ENCODE measurements around the gene NF1.

NF1 gene

DNA sequence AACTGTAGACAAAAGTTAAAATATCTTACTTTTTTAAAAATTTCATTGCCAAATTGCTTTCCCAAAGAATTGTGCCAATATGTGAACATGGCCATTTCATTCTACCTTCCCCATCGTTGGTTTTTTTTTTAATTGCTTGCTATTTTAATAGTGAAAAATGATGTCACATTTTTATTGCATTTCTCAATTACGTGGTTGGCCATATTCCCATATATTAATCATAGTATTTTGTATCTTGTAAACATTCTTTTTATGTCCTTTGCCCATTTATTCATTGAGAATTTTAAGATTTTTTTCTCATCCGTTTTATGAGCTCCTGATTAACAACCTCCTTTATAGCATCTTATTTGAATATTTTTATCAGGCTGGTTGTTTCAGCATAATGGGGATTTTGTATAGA lies 195.0 kb downstream of the NF1 start:
- DNase-seq (ENCODE audit: low read depth in 4 of 4, low spot score in 1 of 4) = no peak

DNA sequence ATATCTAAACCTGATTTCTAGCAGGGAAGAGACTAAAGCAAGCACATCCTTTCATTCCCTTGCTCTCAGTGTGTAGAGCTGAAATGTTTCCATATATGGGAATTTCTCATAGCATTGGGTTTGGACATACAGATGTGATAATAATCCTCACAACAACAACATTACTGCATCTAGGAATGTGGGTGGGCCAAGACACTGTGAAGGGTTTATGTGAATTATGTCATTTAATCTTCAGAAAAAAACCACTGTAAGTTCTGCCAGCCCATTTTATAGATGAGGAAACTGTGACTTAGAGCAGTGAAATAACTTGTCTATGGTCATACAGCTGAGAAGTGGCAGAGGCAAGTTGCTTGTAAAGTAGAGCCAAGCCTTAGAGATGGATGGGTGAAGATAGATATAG lies 197.0 kb downstream of the NF1 start:
- no peak for DNase-seq (ENCODE audit: low read depth in 4 of 4, low spot score in 1 of 4)

DNA sequence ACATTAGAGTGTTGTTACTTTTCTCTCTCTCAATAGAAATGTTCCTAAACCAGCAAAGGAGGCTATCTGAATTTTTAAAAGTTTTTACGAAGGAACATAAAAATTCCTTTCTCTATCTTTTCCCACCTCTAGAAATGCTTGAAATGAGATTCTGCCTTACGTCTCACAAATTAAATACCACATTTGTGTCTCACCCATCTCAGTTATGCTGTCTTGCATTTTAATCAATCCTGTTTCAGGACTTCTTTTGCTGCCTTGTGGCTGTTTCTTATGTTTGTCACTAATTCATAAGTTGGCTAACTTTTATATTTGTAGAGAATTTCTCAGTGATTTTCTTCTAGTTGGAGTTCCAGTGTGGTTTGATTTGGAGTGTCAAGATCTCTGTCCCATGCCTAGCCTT lies 198.8 kb downstream of the NF1 start:
- no peak for DNase-seq (ENCODE audit: low read depth in 4 of 4, low spot score in 1 of 4)

DNA sequence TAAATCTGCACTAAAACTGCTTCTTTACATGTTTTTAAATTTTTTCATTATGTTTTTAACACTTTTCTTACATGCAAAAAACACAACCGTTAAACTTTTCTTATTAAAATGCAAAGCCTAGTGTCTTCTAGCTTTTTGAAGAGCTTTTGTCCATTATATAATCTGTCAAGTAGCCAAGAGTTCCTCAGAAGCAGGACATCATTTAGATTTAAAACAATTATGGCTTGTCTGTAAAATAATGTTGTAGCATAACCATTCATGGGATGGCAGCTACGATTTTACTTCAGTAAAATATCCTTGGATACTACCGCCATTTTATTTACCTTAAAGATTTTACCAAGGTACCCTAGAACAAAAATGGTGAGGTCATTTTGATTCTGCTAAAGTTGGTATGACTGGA lies 199.5 kb downstream of the NF1 start:
- no peak for DNase-seq (ENCODE audit: low read depth in 4 of 4, low spot score in 1 of 4)

DNA sequence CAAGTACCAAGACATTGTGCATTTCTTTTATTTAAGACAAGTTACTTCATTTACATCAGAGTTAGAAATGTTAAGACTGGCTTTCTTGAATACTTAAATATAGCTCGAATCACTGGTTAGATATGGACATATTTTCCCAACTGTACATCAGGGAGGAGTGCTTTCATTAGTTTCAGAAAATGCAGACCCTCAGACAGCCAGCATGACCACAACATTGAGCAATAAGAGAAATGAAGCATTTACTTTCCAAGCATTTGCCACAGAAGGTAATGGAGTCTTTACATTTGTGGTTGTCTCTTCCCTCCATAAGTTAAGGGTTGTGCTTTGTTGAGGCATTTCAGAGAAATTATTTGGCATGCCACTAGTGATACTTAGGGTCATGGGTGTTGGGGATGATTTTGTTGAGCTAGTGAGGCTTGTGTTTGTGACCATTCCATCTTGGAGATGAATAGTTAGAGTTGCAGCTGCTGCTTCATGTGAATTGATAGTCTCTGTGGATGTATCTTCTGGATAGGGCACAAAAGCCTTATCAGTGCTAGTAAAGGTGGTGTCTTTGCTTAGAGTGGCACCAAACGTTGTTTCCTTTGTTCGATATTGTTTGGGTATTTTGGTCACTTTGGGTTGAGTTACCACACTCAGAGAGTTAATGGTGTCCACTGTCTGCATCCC lies 200.2 kb downstream of the NF1 start:
- no peak for DNase-seq (ENCODE audit: low read depth in 4 of 4, low spot score in 1 of 4)

DNA sequence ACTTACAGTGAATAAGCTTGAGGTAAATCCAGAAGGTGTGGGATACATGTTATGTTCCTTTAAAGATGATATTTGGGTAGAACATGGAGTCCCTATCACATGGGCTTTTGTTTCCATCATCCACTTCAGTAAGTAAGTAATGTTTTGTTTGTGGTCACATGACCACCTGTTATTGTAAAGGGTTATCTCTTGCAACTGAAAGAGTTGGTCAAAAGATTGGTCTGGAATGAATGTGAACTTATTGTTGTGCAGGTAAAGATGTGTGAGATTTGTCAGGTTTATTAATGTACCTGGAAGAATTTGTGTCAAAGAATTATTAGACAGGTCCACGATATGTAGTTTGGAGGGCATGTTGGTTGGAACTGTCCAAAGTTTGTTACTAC lies 200.7 kb downstream of the NF1 start:
- no peak for DNase-seq (ENCODE audit: low read depth in 4 of 4, low spot score in 1 of 4)

DNA sequence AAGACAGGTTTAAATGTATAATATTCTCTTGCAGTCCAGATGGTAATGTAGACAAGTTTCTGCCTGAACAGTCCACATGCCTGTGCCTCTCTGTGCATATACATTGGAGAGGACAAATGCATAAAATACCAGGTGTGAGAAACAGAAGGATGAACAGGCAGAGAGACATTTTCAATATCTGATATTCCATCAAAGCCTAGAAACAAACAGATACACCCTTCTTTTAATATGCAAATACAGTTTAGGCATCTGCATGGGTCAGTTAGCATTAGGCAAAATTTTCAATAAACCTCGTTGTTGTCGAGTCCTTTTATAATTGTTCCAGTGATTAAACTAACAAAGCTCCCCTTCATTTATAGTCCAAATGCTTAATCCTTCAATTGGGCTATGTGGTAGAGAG lies 201.4 kb downstream of the NF1 start:
- DNase-seq (ENCODE audit: low read depth in 4 of 4, low spot score in 1 of 4) = no peak

DNA sequence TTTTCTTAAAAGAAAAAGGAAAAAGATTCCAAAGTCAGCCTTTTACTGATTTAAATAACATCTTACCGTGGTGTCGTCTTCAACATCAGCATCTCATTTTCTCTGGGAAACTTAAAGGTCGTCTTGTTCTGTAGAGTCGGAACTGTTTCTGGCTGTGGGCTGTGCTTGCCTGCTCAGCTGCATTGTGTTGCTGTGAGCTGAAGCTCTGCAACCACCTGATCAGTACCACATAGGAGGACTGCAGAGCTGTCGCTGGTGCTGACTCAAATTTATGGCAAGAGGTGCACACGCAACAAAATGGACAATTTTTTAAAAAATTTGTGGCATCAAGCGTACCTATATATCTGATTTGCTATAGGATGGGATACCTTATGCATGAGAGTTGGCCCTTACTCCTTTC lies 202.3 kb downstream of the NF1 start, which contains the start of gene OMG:
Gene OMG (minus strand): TSS at position 150 of the 400 bp plus-strand sequence. CDS start 908 bp downstream, outside the sequence.
- DNase-seq (ENCODE audit: low read depth in 4 of 4, low spot score in 1 of 4) = no peak

DNA sequence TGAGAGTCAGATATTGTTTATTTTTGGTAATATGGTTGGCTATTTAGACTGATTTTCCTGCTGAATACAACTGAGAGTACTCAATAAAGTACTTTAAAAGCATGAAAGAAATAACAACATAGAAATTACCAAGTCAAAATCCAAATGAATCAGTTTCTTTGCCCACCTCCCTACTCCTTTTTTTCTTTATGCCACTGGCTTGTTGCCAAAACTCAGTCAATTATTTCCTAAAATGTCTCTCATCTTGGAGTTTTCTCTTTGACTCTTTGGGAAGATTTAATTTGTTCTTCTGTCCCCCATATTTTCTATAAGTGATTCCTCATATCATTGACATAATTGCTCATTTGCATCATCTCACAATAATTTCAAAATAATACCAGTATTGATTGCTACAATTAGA lies 204.8 kb downstream of the NF1 start:
- DNase-seq (ENCODE audit: low read depth in 4 of 4, low spot score in 1 of 4) = no peak

DNA sequence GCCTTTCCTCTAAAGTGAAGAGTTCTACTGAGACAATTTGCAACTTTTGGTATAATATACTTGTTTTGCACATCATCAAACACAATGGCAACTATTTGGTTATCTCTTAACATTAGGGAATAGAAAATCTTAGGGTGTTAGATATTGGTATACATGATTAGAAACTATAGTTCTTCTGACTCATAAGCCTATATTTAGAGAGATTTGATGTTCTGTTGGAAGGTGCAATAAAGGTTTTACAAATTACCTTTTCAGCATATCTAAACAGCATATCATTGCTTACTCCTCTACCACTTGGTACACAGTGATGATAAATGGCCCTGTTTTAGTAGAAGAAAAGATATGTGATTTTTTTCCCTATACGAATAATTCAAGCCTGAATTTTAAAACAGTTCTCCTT lies 212.9 kb downstream of the NF1 start:
- no peak for DNase-seq (ENCODE audit: low read depth in 4 of 4, low spot score in 1 of 4)

DNA sequence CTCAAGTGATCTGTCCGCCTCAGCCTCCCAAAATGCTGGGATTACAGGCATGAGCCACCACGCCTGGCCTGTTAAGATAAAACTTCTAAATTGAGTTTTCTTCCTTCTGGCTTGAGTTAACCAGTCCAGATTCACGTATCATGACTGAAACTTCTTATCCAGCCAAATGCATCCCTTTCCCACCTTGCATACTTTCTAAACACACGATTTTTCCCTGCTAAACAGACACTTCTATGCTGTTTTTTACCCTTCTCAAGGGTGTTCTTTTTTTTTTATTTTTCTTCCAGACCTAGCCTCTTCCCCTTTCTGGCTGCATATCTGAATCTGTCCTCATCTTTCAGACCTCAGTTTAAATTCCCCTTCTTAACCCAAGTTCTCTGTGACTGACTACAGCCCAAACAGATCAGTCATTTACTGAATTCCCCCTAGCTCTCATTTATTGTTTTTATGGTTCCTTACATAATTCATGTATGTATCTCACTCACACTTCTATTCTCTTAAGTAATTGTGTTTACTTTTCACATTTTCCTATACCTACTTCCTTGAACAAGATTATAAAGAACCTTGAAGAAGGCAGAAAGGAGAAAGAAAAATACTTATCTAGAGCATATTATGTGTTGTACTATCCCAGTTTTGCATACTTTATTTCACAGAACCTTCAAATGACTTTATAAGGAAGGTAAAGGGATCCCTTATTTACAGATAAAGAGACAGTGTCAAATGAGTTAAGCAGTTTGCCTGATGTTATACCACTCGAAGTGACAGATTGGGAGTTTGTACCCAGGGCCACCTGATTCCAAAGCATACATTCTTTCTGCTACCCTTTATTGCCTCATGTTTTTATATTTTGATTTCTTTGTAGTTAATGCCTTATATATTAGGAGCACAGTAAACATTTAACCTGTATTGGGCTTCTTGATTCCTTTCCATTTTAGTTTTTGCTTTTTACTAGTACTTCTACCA lies 213.9 kb downstream of the NF1 start:
- DNase-seq (ENCODE audit: low read depth in 4 of 4, low spot score in 1 of 4) = no peak

DNA sequence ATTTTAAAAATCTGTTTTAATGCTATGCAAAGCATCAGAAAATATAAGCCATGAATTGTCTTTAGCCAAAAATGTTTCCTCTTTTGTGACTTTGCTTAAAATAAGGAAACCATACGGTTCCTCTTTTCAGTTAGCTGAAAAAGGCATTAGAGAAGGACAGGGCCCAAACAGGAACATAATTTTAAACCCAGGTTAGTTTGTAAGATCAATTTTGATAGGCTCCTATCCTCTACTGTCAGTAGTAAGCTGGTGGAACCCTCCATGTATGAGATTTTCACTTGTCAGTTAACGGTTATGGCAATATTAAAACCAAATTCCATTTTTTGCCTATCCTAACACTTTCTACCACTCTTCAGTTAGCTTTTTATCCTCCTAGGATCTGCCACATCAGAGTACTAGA lies 214.8 kb downstream of the NF1 start:
- no peak for DNase-seq (ENCODE audit: low read depth in 4 of 4, low spot score in 1 of 4)

DNA sequence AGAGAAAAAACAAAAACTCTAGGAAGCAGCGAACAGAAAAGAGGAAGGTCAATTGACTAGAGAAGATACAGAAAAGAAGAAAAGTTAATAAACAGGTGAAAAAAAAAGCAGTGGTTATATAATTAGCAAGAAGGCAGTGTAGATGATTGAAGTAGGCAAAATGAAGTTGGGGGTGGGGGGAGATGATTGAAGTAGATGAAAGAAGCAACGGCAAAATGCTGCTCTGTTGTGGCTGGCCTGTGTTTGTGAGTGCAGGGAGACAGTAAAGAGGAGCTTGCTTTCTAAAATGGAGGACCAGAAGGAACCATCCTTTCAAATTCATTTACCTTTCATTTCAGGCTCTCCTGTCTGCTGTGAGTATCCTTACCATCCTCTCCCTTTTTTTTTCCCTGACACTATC lies 215.5 kb downstream of the NF1 start:
- DNase-seq (ENCODE audit: low read depth in 4 of 4, low spot score in 1 of 4) = no peak

DNA sequence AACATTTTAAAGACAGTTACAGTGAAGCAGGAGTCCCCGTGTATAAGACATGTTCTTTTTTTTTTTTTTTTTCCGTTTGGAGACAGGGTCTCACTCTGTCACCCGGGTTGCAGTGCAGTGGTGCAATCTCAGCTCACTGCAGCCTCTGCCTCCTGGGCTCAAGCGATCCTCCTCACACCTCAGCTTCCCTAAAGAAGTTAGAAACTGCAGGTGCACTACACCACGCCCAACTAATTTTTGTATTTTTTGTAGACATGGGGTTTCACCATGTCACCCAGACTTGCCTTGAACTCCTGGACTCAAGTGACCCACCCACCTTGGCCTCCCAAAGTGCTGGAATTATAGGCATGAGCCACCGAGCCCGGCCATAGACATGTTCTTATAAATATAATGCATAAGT lies 216.1 kb downstream of the NF1 start:
- DNase-seq (ENCODE audit: low read depth in 4 of 4, low spot score in 1 of 4) = no peak

DNA sequence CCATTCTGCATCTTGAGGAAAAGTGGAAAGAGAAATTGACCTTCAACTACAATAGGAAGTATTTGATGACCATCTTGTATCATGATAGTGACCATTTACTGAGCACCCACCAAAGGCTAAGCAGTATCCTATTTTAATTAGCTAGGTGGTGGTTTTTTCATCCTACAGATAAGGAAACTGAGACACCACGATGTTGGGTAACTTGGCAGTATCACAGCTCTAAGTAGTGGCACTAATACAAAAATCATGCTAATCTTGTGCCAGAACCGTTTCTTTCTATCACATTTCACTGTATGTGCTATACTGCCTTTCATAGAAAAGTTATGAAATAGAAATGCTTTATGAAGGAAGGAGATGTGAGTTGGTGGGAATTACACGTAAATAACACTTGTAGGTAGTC lies 216.7 kb downstream of the NF1 start:
- no peak for DNase-seq (ENCODE audit: low read depth in 4 of 4, low spot score in 1 of 4)

DNA sequence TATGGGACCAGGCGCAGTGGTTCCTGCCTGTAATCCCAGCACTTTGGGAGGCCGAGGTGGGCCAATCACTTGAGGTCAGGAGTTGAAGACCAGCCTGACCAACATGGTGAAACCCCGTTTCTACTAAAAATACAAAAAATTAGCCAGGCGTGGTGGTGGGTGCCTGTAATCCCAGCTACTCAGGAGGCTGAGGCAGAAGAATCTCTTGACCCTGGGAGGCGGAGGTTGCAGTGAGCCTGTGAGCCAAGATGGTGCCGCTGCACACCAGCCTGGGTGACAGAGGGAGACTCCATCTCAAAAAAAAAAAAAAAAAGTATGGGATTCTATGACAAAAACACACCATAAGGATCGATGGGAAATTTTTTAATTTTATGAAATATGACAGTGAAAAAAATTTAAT lies 217.4 kb downstream of the NF1 start:
- peak in 1 of 4 experiments; percentile 28 for DNase-seq (ENCODE audit: low read depth in 4 of 4, low spot score in 1 of 4)

DNA sequence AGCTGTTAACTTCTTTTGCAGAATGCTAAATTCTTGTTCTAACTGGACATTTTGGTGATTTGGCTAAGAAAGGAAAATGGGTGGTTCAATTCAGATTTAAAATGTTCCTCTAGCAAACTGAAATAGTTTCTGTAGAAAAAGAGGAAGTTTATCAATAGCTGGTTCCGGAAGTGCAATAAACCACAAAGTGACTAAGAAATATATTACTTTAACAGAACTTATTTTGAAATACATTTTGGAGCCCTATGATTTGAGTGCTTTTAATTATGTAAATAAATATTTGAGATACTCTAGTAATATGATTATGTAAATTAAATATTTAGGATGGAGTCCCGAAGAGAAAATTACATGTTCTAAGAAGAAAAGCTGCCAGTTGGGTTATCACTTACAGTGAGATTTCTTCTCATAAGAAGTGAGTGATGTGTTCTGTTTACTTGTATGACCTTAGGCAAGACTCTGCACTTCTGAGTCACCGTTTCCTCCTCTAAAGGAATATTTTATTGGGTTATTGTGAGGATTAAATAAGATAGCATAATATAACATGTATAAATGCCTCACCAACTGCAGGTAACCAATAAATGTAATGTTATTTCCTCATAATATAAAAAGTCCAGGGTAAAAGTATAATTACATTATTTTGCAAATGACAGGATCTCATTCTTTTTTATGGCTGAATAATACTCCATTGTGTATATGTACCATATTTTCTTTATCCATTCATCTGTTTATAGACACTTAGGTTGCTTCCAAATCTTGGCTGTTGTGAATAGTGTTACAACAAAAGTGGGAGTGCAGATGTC lies 219.4 kb downstream of the NF1 start, which contains the start of gene EVI2B:
Gene EVI2B (minus strand): TSS at position 73 of the 800 bp plus-strand sequence. CDS start 8,445 bp downstream, outside the sequence.
- DNase-seq (ENCODE audit: low read depth in 4 of 4, low spot score in 1 of 4) = no peak

DNA sequence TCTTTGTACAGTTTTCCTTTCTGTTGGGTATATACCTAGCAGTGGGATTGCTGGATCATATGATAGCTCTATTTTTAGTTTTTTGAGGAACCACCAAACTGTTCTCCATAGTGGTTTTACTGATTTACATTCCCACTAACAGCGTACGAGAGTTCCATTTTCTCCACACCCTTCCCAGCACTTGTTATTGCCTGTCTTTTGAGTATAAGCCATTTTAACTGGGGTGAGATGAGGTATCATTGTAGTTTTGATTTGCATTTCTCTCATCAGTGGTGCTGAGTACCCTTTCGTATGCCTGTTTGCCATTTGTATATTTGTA lies 220.0 kb downstream of the NF1 start:
- DNase-seq (ENCODE audit: low read depth in 4 of 4, low spot score in 1 of 4) = no peak

DNA sequence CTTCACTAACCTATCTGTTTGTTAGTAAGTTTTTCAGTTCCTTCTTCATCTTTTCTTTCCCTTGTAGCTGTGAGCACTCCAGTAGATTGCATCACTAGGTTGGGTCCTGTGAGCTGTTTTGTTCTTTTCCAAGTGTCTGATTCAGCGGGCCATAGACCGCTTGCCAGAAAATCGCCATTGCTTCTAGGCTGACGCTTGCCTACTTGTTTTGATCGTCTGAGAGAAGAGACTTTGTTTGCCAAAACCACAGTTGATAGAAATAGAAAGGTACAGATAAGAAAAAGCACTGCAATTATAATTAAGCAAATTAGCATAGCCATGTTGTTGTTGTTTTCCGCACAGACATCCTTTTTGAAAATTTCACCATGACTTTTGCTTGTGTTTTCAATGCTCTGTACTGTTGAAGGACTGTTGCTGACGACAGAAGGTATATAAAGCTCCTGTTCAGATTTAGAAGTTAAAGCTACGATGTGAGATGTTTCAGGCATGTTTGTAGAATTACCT lies 223.6 kb downstream of the NF1 start:
- peak in 2 of 4 experiments; percentile 26 to 35 for DNase-seq (ENCODE audit: low read depth in 4 of 4, low spot score in 1 of 4)

DNA sequence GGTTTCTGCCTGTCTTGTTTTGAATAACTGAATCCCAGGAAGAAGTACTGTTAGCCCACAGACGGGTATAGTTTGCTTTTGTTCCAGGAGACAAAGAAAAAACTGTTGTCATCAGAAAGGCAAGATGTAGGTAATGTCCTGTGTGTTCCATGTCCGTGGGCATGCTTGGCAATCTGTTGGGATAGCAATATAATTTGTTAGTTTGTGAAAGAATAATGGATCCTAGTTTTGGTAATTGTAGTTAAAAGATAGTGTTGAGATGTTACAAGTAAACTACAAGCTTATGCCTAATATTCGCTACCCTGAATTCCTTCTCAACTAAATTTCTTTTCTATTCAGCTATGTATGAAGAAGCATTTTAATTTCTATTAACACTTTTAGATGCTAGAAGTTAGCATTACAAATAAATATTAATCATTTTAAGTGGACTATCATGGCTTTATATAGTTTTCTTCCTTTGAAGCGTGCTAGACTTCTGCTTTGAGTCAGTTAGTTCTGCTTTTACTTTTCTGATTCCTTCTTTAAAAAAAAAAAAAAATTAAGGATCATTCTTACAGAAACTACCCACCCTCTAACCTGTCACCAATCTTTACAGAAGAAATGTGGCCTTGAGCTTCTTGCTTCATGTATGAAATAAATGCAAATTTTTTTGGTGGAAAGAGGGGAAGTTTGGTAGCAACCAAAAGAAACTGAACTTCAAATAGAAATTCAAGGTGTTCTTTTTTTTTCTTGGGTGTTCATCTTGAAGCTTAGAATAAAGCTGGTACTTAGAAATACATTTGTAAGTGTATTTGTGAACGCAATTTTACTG lies 224.3 kb downstream of the NF1 start:
- DNase-seq (ENCODE audit: low read depth in 4 of 4, low spot score in 1 of 4) = no peak

DNA sequence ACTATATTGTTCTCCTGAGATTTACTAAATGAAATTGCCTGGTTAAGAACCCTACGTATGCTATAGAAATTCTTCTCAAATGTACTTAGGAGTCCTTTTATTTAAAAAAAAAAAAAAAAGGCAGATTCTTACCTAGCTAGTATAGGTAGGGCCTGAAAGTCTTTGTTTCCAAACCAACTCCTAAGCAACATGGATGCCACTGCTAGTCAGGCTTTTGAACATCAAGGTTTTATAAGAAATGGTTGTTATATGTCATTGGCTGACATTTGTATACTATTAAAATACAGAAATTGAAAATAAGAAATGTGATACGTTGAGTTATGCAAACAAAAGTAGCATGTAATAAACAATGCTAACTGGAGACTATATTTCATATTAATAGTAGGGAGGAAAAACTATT lies 225.5 kb downstream of the NF1 start:
- DNase-seq (ENCODE audit: low read depth in 4 of 4, low spot score in 1 of 4) = no peak
